SK-N-SH treated with all-trans-retinoic acid at 6 μM for 48 hours (cell line): Measurements from ENCODE around the gene TANC2.

ENCODE experiments used
- ATAC-seq: fragments of 200-7000 bp; cut with Tn5 transposase; 3 replicates; pipeline ENCODE4 v1.9.1; 2020; ENCODE audit warnings: mild to moderate bottlenecking, moderate library complexity
- ARNTL ChIP-seq: fragments of 450-650 bp; formaldehyde crosslinking; IDR thresholded peaks from 2 replicates; pipeline ENCODE4 v1.5.0; 2020; ENCODE audit warnings: low read depth, mild to moderate bottlenecking, moderate library complexity, borderline replicate concordance
- BACH2 ChIP-seq: fragments of 250-450 bp; sonication (Bioruptor Pico); IDR thresholded peaks from 2 replicates; pipeline ENCODE4 v1.9.0; 2021; ENCODE audit warnings: mild to moderate bottlenecking, borderline replicate concordance
- CREB5 ChIP-seq: fragments of 250-450 bp; sonication (Bioruptor Pico); IDR thresholded peaks from 2 replicates; pipeline ENCODE4 v1.5.1; 2020; ENCODE audit warnings: low read depth, mild to moderate bottlenecking, moderate library complexity
- CSDC2 ChIP-seq: fragments of 250-450 bp; sonication (Bioruptor Pico); IDR thresholded peaks from 2 replicates; pipeline ENCODE4 v1.5.0; 2020; ENCODE audit warnings: mild to moderate bottlenecking, moderate library complexity
- CSRNP3 ChIP-seq: fragments of 250-450 bp; sonication (Bioruptor Pico); IDR thresholded peaks from 2 replicates; pipeline ENCODE4 v1.5.1; 2021; ENCODE audit warnings: mild to moderate bottlenecking, moderate library complexity
- ESRRG ChIP-seq: fragments of 250-450 bp; sonication (Bioruptor Pico); IDR thresholded peaks from 2 replicates; pipeline ENCODE4 v1.6.1; 2021; ENCODE audit warnings: mild to moderate bottlenecking
- GLIS3 ChIP-seq: fragments of 250-450 bp; sonication (Bioruptor Pico); IDR thresholded peaks from 2 replicates; pipeline ENCODE4 v1.5.0; 2020; ENCODE audit warnings: mild to moderate bottlenecking, moderate library complexity
- ISL1 ChIP-seq: fragments of 250-450 bp; sonication (Bioruptor Pico); IDR thresholded peaks from 2 replicates; pipeline ENCODE4 v2.1.2; 2022; ENCODE audit warnings: mild to moderate bottlenecking, moderate library complexity
- PATZ1 ChIP-seq: fragments of 250-450 bp; sonication (Bioruptor Pico); IDR thresholded peaks from 2 replicates; pipeline ENCODE4 v1.8.0; 2020; ENCODE audit warnings: mild to moderate bottlenecking, moderate library complexity, borderline replicate concordance
- POU6F1 ChIP-seq: fragments of 250-450 bp; sonication (Bioruptor Pico); IDR thresholded peaks from 2 replicates; pipeline ENCODE4 v1.8.0; 2021; ENCODE audit warnings: low read depth, mild to moderate bottlenecking, moderate library complexity, borderline replicate concordance
- PPARA ChIP-seq: fragments of 250-450 bp; sonication (Bioruptor Pico); IDR thresholded peaks from 2 replicates; pipeline ENCODE4 v1.5.0; 2020; ENCODE audit warnings: mild to moderate bottlenecking, borderline replicate concordance
- RARB ChIP-seq: fragments of 250-450 bp; sonication (Bioruptor Pico); IDR thresholded peaks from 2 replicates; pipeline ENCODE4 v1.8.0; 2021; ENCODE audit warnings: mild to moderate bottlenecking, moderate library complexity
- SNAI2 ChIP-seq: fragments of 250-450 bp; sonication (Bioruptor Pico); IDR thresholded peaks from 2 replicates; pipeline ENCODE4 v1.5.0; 2020; ENCODE audit warnings: mild to moderate bottlenecking, moderate library complexity
- TCF4 ChIP-seq: fragments of 250-450 bp; sonication (Bioruptor Pico); IDR thresholded peaks from 2 replicates; pipeline ENCODE4 v1.8.0; 2021; ENCODE audit warnings: mild to moderate bottlenecking, moderate library complexity, borderline replicate concordance
- TOX ChIP-seq: fragments of 250-450 bp; sonication (Bioruptor Pico); IDR thresholded peaks from 2 replicates; pipeline ENCODE4 v1.8.0; 2021; ENCODE audit warnings: mild to moderate bottlenecking, moderate library complexity, borderline replicate concordance
- TSHZ2 ChIP-seq: fragments of 250-450 bp; sonication (Bioruptor Pico); IDR thresholded peaks from 2 replicates; pipeline ENCODE4 v1.5.0; 2020; ENCODE audit warnings: mild to moderate bottlenecking, moderate library complexity
- ZC3H10 ChIP-seq: fragments of 250-450 bp; sonication (Bioruptor Pico); IDR thresholded peaks from 2 replicates; pipeline ENCODE4 v1.5.1; 2021; ENCODE audit warnings: mild to moderate bottlenecking, moderate library complexity
- ZFP30 ChIP-seq: fragments of 450-650 bp; formaldehyde crosslinking; IDR thresholded peaks from 2 replicates; pipeline ENCODE4 v1.5.0; 2022; ENCODE audit warnings: mild to moderate bottlenecking, moderate library complexity
- ZNF565 ChIP-seq: fragments of 450-650 bp; formaldehyde crosslinking; conservative IDR thresholded peaks from 2 replicates; pipeline ENCODE4 v1.5.0; 2020; ENCODE audit warnings: low read depth, mild to moderate bottlenecking, moderate library complexity
- ZNF70 ChIP-seq: fragments of 450-650 bp; formaldehyde crosslinking; IDR thresholded peaks from 2 replicates; pipeline ENCODE4 v1.5.0; 2020; ENCODE audit warnings: mild to moderate bottlenecking, moderate library complexity

The TANC2 gene

GRCh38 chr17:62968445-62968923, 2.4 kb downstream of the TANC2 start:
- ATAC-seq, result peak; percentile 87
- TF ChIP-seq TCF4 (CRISPR knock-in tag) (0 out of 2 replicates have a peak, but pooled peaks have one; percentile 16), GLIS3 (CRISPR knock-in tag) (0 out of 2 replicates have a peak, but pooled peaks have one; percentile 24), TOX (CRISPR knock-in tag) (no peak), TSHZ2 (CRISPR knock-in tag) (no peak; the same call in 1 of the 2 replicates)
- TF ChIP-seq, all 23 proteins: peak for 2

GRCh38 chr17:62970610-62971009, 4.6 kb downstream of the TANC2 start:
- no peak for TF ChIP-seq GLIS3 (CRISPR knock-in tag)
- TF ChIP-seq POU6F1 (CRISPR knock-in tag), result no peak
- no peak for TF ChIP-seq ZC3H10
- no peak for TF ChIP-seq PPARA (CRISPR knock-in tag)
- no peak for TF ChIP-seq TOX (CRISPR knock-in tag)
- no peak for TF ChIP-seq ISL1 (CRISPR knock-in tag)
- TF ChIP-seq CSRNP3 (CRISPR knock-in tag), result no peak
- TF ChIP-seq ZNF565, result no peak
- no peak for TF ChIP-seq PATZ1
- TF ChIP-seq RARB, result no peak
- no peak for TF ChIP-seq SNAI2 (CRISPR knock-in tag)
- no peak for TF ChIP-seq ESRRG
- TF ChIP-seq ZNF70, result no peak
- no peak for TF ChIP-seq CREB5 (CRISPR knock-in tag)
- no peak for TF ChIP-seq TSHZ2 (CRISPR knock-in tag)
- TF ChIP-seq CSDC2 (CRISPR knock-in tag), result no peak
- TF ChIP-seq ZFP30 (CRISPR knock-in tag), result no peak
- no peak for TF ChIP-seq ARNTL (CRISPR knock-in tag)
- TF ChIP-seq BACH2 (CRISPR knock-in tag), result no peak
- ATAC-seq, result no peak
